Naive thymus-derived CD4-positive, alpha-beta T cell (primary cell): ENCODE results near the gene MARCHF7. TPM values are rescaled to one million over a fixed set of nuclear protein-coding genes. Genes with fewer than 3 reads are reported as not detected.

Source experiments
- ATAC-seq: fragments of 150-1000 bp; cut with Tn5 transposase; 2 replicates; pipeline ENCODE4 v1.10.0; 2021; ENCODE audit warnings: mild to moderate bottlenecking, moderate library complexity
- CTCF ChIA-PET: fragments of 350-600 bp; sonication (Branson Sonifier 250); formaldehyde crosslinking; loops from one replicate; lab custom pipeline; 2021; ENCODE audit warnings: antibody characterized with exemption; lab: Charles Lee
- POLR2A ChIA-PET: fragments of 350-600 bp; sonication (Branson Sonifier 250); formaldehyde crosslinking; loops from one replicate; lab custom pipeline; 2021; ENCODE audit warnings: antibody characterized with exemption, inconsistent platforms; lab: Charles Lee
- DNase-seq, 9 donors: peaks; one replicate each; pipeline versions ENCODE4 v3.0.0 to v3.0.0-alpha.2; 2020 to 2022; ENCODE audit warnings: mixed read lengths in 1 of 9
- H3K27ac ChIP-seq: one replicate; pipeline ENCODE4 v1.7.0; 2013; ENCODE audit warnings: mild to moderate bottlenecking, low read depth, low read length, moderate library complexity
- H3K27me3 ChIP-seq, 2 donors: one replicate each; pipeline ENCODE4 v1.7.0; 2013; ENCODE audit warnings: low read length in 2 of 2, mild to moderate bottlenecking in 2 of 2, moderate library complexity in 2 of 2; ENCODE audit not compliant: control insufficient read depth in 2 of 2, insufficient read depth in 2 of 2
- H3K36me3 ChIP-seq, 3 experiments: 1 replicate in 2 of 3; 2 replicates in 1 of 3; pipeline ENCODE4 v1.7.0; 2013; ENCODE audit warnings: low read length in 3 of 3, mild to moderate bottlenecking in 3 of 3, moderate library complexity in 1 of 3; ENCODE audit not compliant: insufficient read depth in 3 of 3, control insufficient read depth in 2 of 3
- H3K4me1 ChIP-seq, 2 donors: one replicate each; pipeline ENCODE4 v1.7.0; 2013; ENCODE audit warnings: low read length in 2 of 2, mild to moderate bottlenecking in 2 of 2, moderate library complexity in 1 of 2; ENCODE audit not compliant: control insufficient read depth in 2 of 2, insufficient read depth in 2 of 2
- H3K4me3 ChIP-seq: 2 replicates; pipeline ENCODE4 v1.7.0; 2013; ENCODE audit warnings: mild to moderate bottlenecking, low read length
- H3K9me3 ChIP-seq, 3 experiments: 1 replicate in 2 of 3; 2 replicates in 1 of 3; pipeline ENCODE4 v1.7.0; 2013; ENCODE audit warnings: low read length in 3 of 3; ENCODE audit not compliant: control insufficient read depth in 2 of 3
- H3K27ac Mint-ChIP-seq, 9 donors: one replicate each; pipeline ENCODE4 v1.8.0; 2020 to 2022; ENCODE audit warnings: mixed read lengths in 9 of 9, mild to moderate bottlenecking in 8 of 9, moderate library complexity in 5 of 9, inconsistent platforms in 2 of 9
- H3K27me3 Mint-ChIP-seq, 5 donors: one replicate each; pipeline ENCODE4 v1.8.0; 2021 to 2022; ENCODE audit warnings: mixed read lengths in 5 of 5, mild to moderate bottlenecking in 1 of 5
- H3K36me3 Mint-ChIP-seq, 5 donors: one replicate each; pipeline ENCODE4 v1.8.0; 2020 to 2022; ENCODE audit warnings: mixed read lengths in 5 of 5, mild to moderate bottlenecking in 3 of 5, inconsistent platforms in 1 of 5
- H3K4me1 Mint-ChIP-seq, 7 donors: one replicate each; pipeline ENCODE4 v1.8.0; 2020 to 2022; ENCODE audit warnings: mixed read lengths in 7 of 7, mild to moderate bottlenecking in 3 of 7, inconsistent platforms in 1 of 7
- H3K4me3 Mint-ChIP-seq, 10 donors: one replicate each; pipeline ENCODE4 v1.8.0; 2020 to 2022; ENCODE audit warnings: mild to moderate bottlenecking in 10 of 10, mixed read lengths in 10 of 10, moderate library complexity in 6 of 10, inconsistent platforms in 2 of 10
- H3K9me3 Mint-ChIP-seq, 11 donors: one replicate each; pipeline ENCODE4 v1.8.0; 2020 to 2022; ENCODE audit warnings: mixed read lengths in 11 of 11, mild to moderate bottlenecking in 4 of 11, inconsistent platforms in 1 of 11, moderate library complexity in 1 of 11
- intact Hi-C, 2 donors: fragments of 100-400 bp; cut with micrococcal nuclease; formaldehyde crosslinking; loops; one replicate each; pipeline ENCODE4 v1.15.1; 2023
- polyA plus RNA-seq, 2 donors: library from polyadenylated mRNA; unstranded; fragments of 300-500 nt; fragmentation: Illumina TruSeq; gene quantifications; one replicate each; pipeline ENCODE4 v1.2.3, GENCODE V29; 2021
- total RNA-seq, 6 experiments: library from RNA in 5 of 6; stranded (reverse) in 5 of 6; gene quantifications; 1 replicate in 5 of 6; 2 replicates in 1 of 6; pipeline ENCODE4 v1.2.3 and lab custom pipeline; 2021 to 2026

MARCHF7 gene
- total and polyA plus RNA-seq, 7 experiments from 2014 or later = 64.3 to 210 (median 103) TPM

DNA sequence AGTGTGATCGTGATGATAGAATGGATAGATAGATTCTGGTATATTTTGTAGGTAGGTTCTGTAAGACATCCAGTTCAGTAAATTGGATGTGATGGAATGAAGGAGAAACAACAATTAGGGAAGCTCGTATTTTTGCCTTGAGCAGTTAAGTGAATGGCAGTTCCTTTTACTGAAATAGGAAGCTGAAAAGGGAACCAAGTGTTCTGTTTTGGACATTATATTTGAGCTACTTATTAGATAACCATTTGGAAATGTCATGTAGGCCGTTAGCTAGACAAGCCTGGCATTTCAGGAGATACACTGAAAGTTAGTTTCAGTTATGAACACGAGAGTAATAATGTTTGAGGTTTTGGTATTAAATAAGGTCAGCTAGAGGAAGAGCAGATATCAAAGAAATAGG is 41.5 kb downstream of the MARCHF7 start:
- POLR2A ChIA-PET = no interaction called here
- H3K27me3 ChIP-seq = no peaks in the 10 kb centered on the region
- Mint-ChIP-seq H3K36me3 (peaks cover 0 to 34% (median 19%) of the 10 kb centered on the region in 5 donors), H3K27ac (no peak overlapping the region), H3K4me1 (peaks cover 0 to 33% (median 19%) of the 10 kb centered on the region in 7 donors), H3K9me3 (peaks cover 0 to 2% (median 0%) of the 10 kb centered on the region in 11 donors), H3K27me3 (no peaks in the 10 kb centered on the region), H3K4me3 (no peak overlapping the region)
- intact Hi-C loops = loop anchor here in 1 of 2 donors (2.0 kb wide), 1 partner anchor 13 kb away; no protein-coding TSS in a partner anchor
- CTCF ChIA-PET = interaction anchor here (0.7 kb wide), 1 partner anchor 28 kb away, joined by 3 read pairs; no protein-coding TSS in a partner anchor
- no peak overlapping the region for H3K27ac ChIP-seq
- no peak overlapping the region for H3K4me3 ChIP-seq
- H3K36me3 ChIP-seq = peaks cover 4 to 35% (median 6%) of the 10 kb centered on the region in 3 experiments
- no peaks in the 10 kb centered on the region for H3K4me1 ChIP-seq
- DNase-seq (no peak), ATAC-seq (peak; percentile 61)
- no peaks in the 10 kb centered on the region for H3K9me3 ChIP-seq

DNA sequence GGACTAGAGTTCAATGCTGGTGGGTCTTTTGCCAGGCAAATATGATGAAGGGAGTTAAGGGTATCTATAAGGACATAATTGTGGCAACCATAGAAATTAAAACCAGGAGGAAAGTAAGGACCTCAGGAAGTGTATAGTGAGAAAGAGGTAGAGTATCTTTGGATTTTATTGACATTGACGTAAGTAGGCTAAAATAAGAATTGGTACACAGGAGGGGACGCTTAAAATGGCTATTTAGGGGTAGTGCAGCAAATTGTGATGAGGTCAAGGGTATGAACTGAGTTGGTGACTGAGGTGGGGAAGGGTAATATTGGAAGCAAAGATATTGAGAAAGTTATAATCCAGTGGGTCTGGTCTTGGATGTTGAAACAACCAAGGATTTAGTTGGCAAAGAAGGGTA is 42.7 kb downstream of the MARCHF7 start:
- CTCF ChIA-PET = no interaction called here
- peaks cover 0 to 33% (median 18%) of the 10 kb centered on the region in 7 donors for H3K4me1 Mint-ChIP-seq
- intact Hi-C loops = loop anchor here in 1 of 2 donors (1.0 to 2.0 kb wide), 2 partner anchors 9 to 14 kb away; no protein-coding TSS in a partner anchor
- H3K36me3 Mint-ChIP-seq = peaks cover 0 to 43% (median 23%) of the 10 kb centered on the region in 5 donors
- H3K27ac Mint-ChIP-seq = no peak overlapping the region
- Histone ChIP-seq H3K9me3 (no peaks in the 10 kb centered on the region), H3K27me3 (no peaks in the 10 kb centered on the region), H3K36me3 (peaks cover 4 to 42% (median 10%) of the 10 kb centered on the region in 3 experiments), H3K4me3 (no peak overlapping the region), H3K27ac (no peak overlapping the region), H3K4me1 (no peaks in the 10 kb centered on the region)
- H3K27me3 Mint-ChIP-seq = no peaks in the 10 kb centered on the region
- H3K9me3 Mint-ChIP-seq = peaks cover 0 to 2% (median 0%) of the 10 kb centered on the region in 11 donors
- DNase-seq (no peak), ATAC-seq (no peak)
- POLR2A ChIA-PET = no interaction called here
- no peak overlapping the region for H3K4me3 Mint-ChIP-seq

DNA sequence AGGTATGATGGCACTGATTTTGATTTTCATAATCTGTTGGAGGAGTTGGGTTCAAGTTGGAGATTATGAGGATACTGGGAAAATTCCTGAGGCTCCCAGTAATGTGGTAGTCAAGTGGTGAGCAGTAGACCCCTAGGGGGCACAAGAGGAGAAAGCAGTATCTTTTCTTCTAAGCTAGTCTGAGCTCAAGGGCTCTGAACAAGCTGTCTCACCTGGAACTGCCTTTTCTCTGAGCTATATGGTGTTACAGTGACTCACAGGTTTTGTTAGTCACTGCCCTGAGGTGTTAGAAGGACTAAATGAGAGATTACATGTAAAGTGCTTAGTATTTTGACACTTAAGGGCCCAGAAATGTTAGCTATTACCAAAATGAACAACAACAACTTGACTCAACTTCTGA is 43.5 kb downstream of the MARCHF7 start:
- Histone ChIP-seq H3K27ac (no peak overlapping the region), H3K27me3 (no peaks in the 10 kb centered on the region), H3K4me1 (no peaks in the 10 kb centered on the region), H3K36me3 (peaks cover 4 to 49% (median 11%) of the 10 kb centered on the region in 3 experiments), H3K9me3 (no peaks in the 10 kb centered on the region), H3K4me3 (no peak overlapping the region)
- intact Hi-C loops = loop anchor here in 1 of 2 donors (1.0 to 2.0 kb wide), 2 partner anchors 9 to 15 kb away; no protein-coding TSS in a partner anchor
- H3K27me3 Mint-ChIP-seq = no peaks in the 10 kb centered on the region
- CTCF ChIA-PET = no interaction called here
- H3K9me3 Mint-ChIP-seq = peaks cover 0 to 2% (median 0%) of the 10 kb centered on the region in 11 donors
- no peak overlapping the region for H3K4me3 Mint-ChIP-seq
- no peak overlapping the region for H3K27ac Mint-ChIP-seq
- DNase-seq = no peak
- peaks cover 0 to 32% (median 20%) of the 10 kb centered on the region in 7 donors for H3K4me1 Mint-ChIP-seq
- POLR2A ChIA-PET = no interaction called here
- peak; percentile 32 for ATAC-seq
- H3K36me3 Mint-ChIP-seq = peaks cover 0 to 51% (median 31%) of the 10 kb centered on the region in 5 donors

DNA sequence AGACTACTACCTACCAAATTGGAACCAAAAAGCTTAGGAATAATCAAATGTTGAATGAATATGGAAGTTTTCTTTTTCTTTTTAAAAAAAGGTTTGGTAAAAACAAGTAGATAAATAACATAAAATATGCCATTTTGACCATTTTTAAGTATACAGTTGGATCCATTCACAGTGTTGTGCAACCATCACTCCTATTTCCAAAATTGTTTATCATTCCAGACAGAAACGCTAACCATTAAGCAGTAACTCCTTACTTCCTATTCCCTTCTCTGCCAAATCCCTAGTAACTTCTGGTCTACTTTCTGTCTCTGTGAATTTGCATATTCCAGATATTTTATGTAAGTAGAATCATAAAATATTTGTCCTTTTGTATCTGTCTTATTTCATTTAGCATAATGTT is 45.9 kb downstream of the MARCHF7 start:
- no peaks in the 10 kb centered on the region for H3K9me3 ChIP-seq
- H3K4me1 Mint-ChIP-seq = peaks cover 1 to 25% (median 10%) of the 10 kb centered on the region in 7 donors
- H3K36me3 Mint-ChIP-seq = peaks cover 0 to 39% (median 19%) of the 10 kb centered on the region in 5 donors
- DNase-seq (no peak), ATAC-seq (no peak)
- no peaks in the 10 kb centered on the region for H3K27me3 ChIP-seq
- no peaks in the 10 kb centered on the region for H3K4me1 ChIP-seq
- intact Hi-C loops = no loop called here
- ChIA-PET CTCF (no interaction called here), POLR2A (no interaction called here)
- peaks cover 0 to 53% (median 11%) of the 10 kb centered on the region in 3 experiments for H3K36me3 ChIP-seq
- peak overlapping the region in 6 of 9 donors; percentile 1 to 70 (median 30) for H3K27ac Mint-ChIP-seq
- no peaks in the 10 kb centered on the region for H3K9me3 Mint-ChIP-seq
- H3K27me3 Mint-ChIP-seq = no peaks in the 10 kb centered on the region
- no peak overlapping the region for H3K27ac ChIP-seq
- H3K4me3 Mint-ChIP-seq = no peak overlapping the region
- H3K4me3 ChIP-seq = no peak overlapping the region

DNA sequence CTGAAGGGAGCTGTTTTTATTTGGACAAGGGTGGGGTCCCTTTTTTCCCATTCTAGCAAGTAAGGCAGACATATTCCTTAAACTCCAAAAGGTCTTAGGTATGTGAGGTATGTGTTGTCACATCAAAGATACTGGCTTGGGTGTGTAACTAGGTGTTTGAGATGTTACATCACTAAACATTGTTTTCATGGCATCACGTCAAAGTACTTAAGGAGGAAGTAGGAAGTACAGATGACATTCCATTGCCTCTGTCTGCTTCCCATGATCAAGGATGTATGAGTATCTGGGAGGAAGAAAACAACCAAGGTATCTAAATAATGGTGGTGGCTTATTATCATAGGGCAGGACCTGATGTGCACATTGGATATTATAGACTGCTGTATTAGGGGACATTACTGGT is 46.4 kb downstream of the MARCHF7 start:
- ChIA-PET POLR2A (no interaction called here), CTCF (interaction anchor here (0.7 kb wide), 1 partner anchor 41 kb away, joined by 4 read pairs; no protein-coding TSS in a partner anchor)
- DNase-seq (no peak), ATAC-seq (no peak)
- Histone ChIP-seq H3K36me3 (peaks cover 0 to 53% (median 11%) of the 10 kb centered on the region in 3 experiments), H3K4me1 (no peaks in the 10 kb centered on the region), H3K27ac (no peak overlapping the region), H3K9me3 (no peaks in the 10 kb centered on the region), H3K27me3 (no peaks in the 10 kb centered on the region), H3K4me3 (no peak overlapping the region)
- Mint-ChIP-seq H3K27me3 (no peaks in the 10 kb centered on the region), H3K27ac (peak overlapping the region in 6 of 9 donors; percentile 1 to 70 (median 28)), H3K4me1 (peaks cover 5 to 25% (median 14%) of the 10 kb centered on the region in 7 donors), H3K9me3 (no peaks in the 10 kb centered on the region), H3K4me3 (no peak overlapping the region), H3K36me3 (peaks cover 0 to 44% (median 23%) of the 10 kb centered on the region in 5 donors)
- intact Hi-C loops = no loop called here

DNA sequence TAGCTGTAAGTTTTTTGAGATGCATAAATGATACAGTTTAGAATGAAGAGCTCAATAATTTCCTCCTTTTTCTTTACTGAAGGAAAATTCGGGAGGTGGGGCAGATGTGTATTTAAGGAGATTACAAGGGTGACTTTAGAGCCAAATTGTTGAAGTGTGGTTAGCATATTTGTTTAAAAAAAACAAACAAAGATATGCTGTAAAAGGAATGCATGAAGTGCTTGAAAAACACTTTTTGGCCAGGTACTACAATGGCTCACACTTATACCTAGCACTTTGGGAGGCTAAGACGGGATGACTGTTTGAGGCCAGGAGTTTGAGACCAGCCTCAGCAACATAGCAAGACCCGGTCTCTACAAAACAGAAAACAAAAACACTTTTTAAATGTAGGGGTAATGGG is 47.3 kb downstream of the MARCHF7 start:
- ChIA-PET POLR2A (no interaction called here), CTCF (no interaction called here)
- Histone ChIP-seq H3K4me1 (no peaks in the 10 kb centered on the region), H3K27me3 (no peaks in the 10 kb centered on the region), H3K4me3 (no peak overlapping the region), H3K27ac (no peak overlapping the region), H3K9me3 (no peaks in the 10 kb centered on the region), H3K36me3 (peaks cover 0 to 50% (median 11%) of the 10 kb centered on the region in 3 experiments)
- H3K36me3 Mint-ChIP-seq = peaks cover 0 to 48% (median 23%) of the 10 kb centered on the region in 5 donors
- no peaks in the 10 kb centered on the region for H3K27me3 Mint-ChIP-seq
- H3K9me3 Mint-ChIP-seq = no peaks in the 10 kb centered on the region
- H3K4me1 Mint-ChIP-seq = peaks cover 6 to 25% (median 14%) of the 10 kb centered on the region in 7 donors
- ATAC-seq = no peak
- peak overlapping the region in 1 of 9 donors; percentile 3 for H3K27ac Mint-ChIP-seq
- H3K4me3 Mint-ChIP-seq = no peak overlapping the region
- intact Hi-C loops = no loop called here
- DNase-seq = no peak
